GM19023 (cell line): ENCODE data around the gene FNIP2.
"Not testable (repeated sequence)": the region's sequence is repeated elsewhere in the genome, so short reads cannot be mapped to it uniquely, and the experiment has no call there.

Experiments used
- ATAC-seq: cut with Tn5 transposase; IDR thresholded peaks from one replicate; pipeline ENCODE4 v1.9.1; 2021; ENCODE audit warnings: mild to moderate bottlenecking, moderate library complexity; ENCODE audit not compliant: unreplicated experiment

The FNIP2 gene

DNA sequence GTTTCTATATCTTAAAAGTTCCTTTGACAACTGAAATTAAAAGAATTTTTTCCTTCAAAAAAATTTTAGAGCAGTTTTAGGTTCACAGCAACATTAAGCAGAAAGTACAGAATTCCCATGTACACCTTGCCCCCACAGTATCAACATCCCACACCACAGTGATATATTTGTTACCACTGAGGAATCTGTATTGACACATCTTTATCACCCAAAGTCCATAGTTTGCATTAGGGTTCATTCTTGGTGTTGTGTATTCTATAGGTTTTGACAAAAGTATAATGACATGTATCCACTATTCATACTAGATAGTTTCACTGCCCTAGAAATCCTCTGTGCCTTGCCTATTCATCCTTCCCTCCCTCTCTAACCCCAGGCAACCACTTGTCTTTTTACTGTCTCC is 43.7 kb downstream of the FNIP2 start:
- no peak for ATAC-seq

DNA sequence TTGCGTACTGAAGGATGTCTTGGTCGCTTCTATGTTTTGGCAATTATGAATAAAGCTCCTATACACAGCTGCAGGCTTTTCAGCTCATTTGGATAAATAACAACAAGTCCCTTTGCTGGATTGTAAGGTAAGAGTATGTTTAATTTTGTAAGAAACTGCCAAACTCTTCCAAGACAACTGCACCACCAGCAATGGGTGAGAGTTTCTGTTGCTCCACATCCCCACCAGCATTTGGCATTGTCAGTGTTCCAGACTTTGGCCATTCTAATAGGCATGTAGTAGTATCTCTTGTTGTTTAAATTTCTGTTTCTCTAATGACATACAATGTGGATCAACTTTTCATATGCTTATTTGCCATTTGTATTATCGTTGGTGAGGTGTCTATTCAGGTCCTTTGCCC is 44.3 kb downstream of the FNIP2 start:
- no peak for ATAC-seq

DNA sequence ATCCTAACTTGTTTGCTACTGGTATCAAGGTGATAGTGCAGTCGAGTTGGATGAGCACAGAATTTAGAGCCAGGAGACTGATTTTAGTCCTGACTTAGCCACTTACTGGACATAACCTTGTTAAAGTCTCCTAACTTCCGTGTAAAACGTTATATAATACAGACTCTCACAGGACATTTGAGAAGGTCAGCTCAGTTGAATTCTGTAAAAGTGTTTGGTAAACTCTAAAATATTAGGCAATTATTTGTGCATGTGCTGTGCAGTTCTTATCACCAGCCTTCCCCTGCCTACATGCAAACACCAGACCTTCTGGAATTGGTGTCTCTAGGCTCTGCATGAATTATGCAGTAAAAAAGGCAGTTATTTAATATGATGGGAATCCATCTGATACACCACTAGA is 45.4 kb downstream of the FNIP2 start:
- no peak for ATAC-seq

DNA sequence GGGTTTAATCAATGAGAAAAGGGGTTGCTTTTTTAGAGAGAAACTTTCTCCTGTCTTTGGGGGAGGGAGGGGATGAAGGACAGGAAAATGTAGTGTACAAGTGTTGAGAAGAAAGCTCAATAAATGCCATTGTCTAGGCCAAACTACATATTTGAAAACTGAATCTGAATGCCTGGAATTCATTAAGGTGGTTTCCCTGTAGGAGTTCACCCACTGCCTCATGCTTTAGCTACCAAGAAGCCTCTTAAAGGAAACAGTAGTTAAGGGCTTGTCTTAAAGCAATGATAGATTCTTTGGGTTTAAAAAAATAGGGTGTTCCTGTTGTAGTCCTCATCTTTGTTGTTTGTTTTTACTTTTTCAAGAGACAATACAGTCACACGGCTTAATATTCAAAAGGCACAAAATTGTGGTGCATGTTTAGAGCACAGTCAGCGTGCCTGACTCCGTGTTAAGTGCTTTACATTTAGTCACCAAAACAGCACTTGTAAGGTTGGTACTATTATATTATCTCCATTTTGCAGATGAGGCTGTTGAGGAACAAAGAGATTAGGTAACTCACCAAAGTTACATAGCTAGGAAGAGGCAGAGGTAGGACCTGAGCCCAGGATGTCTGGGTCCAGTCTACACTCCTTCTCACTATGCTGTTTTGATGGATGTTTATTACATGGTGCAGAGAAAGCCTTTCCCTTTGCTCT is 46.0 kb downstream of the FNIP2 start:
- ATAC-seq, result no peak

DNA sequence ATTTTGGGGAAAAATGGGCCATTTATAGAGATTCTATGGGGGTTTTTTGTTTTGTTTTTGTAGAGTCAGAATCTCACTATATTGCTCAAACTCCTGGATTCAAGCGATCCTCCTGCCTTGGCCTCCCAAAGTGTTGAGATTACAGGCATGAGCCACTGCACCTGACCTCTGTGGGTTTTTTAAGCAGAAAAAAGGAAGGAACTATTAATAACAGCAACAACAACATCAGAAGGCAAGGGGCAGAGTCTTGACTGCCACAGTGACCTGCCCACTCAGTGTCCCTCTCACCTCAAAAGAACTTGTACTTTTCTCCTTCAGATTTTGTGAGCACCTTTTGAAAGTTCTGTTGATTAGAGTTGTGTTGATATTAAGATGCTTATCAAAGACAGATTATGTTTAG is 48.1 kb downstream of the FNIP2 start:
- no peak for ATAC-seq

DNA sequence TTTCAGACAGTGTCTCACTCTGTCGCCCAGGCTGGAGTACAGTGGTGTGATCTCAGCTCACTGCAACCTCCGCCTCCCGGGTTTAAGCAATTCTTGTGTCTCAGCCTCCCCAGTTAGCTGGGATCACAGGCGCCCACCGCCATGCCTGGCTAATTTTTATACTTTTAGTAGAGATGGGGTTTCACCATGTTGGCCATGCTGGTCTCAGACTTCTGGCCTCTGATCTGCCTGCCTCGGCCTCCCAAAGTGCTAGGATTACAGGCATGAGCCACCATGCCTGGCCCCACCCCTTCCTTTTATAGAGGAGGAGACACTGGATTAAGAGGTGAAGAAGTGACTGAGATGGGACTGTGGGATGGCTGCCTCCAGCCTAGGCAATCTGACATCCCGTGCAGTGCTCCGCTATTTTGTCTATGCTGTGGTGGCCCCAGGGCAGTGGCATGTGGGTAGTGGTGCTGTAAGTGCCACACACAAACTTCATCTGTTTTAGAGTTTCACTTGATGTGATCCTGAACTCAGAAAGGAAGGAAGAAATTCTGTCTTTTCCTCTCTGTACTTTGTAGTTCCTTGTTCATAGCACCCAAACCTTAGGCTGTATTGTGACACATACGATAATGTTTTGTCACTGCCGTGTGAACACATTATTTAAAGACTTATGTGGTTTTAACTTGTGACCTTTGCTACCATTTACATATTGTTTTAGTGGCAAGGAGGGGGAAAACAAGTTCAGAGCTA is 48.9 kb downstream of the FNIP2 start:
- peak; percentile 70 for ATAC-seq

DNA sequence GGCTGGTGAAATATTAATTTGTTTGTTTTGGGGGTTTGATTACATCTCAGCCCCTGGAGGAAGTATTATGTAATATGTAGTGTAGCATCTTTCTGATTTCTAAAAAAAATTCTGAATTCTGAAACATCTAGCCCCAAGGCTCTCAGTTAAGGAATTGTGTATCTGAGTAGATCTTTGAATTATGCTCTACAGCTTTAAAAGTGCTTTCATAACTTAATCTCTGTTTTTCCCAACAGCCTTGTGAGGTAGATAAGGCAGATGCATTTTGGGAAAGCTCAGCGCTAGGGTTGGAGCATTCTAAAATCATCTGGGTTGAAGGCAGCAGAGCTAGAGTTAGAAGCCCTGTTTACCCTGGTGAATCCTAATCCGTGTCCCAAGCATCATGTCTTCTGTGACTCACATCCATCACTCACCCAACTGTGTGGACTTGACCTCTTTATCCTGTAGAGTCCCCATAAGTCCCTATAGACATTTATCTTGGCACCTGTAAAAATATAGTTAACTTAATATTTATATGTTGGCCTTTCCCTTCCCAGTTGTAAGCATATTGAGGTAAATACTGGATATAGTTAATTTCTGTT is 49.8 kb downstream of the FNIP2 start:
- no peak for ATAC-seq

DNA sequence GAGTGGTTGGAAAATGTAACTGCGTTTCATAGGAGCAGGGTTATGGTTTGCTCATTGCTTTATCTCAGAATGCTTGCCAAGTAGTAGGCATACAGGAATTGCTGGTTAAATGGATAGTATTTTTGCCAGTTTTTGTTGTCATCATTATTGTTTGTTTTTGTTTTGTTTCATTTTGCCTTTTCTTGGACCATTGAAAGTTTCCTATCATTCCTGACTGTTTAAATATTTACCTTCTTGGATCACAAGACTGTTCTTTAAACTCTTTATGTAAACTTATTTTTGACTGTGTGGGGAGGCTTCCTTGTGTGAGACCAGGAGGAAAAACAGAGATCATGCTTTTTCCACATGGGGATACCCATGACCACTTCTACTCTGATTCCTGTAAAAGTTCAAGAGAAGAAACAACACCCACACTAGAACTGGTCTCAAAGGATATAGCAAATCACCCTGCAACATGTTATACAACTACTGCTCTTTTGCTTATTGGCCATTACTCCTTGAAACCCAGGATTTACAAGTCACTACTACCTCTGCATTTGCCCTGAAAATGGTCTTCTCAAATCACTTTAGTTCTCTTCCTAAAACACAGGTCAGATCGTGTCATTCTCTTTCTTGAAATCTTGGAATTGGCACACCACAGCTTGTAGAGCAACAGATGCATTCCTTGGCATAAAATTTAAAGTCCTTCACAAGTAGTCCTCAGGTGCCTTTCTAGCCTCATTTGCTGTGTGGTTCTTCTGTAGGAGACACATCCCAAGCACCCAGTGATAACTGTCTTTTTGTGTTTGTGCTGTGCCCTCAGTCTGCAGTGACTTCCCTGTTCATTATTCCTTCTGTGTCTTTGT is 51.3 kb downstream of the FNIP2 start:
- ATAC-seq, result no peak

DNA sequence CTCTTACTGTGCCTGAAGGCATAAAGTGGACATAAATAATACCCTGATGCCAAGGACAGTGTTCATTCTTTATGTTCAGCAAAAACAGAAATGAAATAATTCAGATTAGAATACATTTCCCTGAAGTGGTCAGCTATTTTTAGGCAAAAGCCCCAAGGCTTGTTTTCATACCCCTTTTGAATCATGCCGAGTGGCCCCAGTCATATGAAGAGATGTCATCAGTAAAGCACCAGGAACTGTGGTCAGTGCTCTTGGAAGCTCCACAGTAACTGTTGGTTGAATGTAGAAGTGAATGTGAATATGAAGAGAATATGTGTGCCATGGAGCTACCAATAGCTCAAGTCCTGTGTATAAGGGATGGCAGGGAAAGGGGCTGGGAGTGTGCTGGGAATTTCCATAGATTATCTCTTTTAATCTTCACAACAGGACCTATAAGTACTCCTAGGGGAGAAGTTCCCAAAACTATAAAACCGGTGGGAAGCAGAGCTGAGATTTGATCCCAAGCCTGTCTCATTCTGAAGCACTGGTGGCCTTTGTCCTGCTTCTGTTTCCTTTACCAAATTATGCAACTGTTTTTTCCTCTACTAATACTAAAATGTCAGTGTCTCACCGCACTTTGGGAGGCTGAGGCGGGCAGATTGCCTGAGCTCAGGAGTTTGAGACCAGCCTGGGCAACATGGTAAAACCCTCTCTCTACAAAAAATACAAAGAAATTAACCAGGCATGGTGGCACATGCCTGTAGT is 52.6 kb downstream of the FNIP2 start:
- ATAC-seq, result peak; percentile 35

DNA sequence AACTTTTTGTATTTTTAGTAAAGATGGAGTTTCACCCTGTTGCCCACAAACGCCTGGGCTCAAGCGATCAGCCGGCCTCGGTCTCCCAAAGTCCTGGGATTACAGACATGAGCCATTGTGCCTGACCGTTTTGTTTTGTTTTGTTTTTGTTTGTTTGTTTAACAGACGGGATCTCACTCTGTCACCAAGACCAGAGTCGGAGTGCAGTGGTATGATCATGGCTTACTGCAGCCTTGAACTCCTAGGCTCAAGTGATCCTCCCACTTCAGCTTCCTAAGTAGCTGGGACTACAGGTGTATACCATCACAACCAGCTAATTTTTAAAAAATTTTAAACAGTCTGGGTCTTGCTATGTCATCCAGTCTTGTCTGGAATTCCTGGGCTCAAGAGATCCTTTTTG is 53.5 kb downstream of the FNIP2 start:
- ATAC-seq, result no peak

DNA sequence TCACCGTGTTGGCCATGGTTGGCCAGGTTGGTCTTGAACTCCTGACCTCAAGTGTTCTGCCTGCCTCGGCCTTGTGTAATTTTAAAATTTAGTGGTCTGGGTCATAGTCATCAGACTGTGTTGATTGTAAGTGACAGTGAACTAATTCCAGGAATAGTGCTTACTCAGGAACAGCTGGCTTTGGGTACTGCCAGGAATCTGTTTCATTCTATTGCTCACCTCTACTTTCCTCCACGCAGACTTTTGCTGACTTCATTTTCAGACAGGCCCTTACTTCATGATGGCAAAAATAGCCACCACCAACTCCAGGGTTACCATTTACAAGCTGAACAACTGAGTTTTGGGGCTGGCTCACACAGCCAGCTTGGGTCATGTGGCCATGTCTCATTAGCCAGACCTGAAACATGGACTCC is 54.6 kb downstream of the FNIP2 start:
- ATAC-seq, result no peak

DNA sequence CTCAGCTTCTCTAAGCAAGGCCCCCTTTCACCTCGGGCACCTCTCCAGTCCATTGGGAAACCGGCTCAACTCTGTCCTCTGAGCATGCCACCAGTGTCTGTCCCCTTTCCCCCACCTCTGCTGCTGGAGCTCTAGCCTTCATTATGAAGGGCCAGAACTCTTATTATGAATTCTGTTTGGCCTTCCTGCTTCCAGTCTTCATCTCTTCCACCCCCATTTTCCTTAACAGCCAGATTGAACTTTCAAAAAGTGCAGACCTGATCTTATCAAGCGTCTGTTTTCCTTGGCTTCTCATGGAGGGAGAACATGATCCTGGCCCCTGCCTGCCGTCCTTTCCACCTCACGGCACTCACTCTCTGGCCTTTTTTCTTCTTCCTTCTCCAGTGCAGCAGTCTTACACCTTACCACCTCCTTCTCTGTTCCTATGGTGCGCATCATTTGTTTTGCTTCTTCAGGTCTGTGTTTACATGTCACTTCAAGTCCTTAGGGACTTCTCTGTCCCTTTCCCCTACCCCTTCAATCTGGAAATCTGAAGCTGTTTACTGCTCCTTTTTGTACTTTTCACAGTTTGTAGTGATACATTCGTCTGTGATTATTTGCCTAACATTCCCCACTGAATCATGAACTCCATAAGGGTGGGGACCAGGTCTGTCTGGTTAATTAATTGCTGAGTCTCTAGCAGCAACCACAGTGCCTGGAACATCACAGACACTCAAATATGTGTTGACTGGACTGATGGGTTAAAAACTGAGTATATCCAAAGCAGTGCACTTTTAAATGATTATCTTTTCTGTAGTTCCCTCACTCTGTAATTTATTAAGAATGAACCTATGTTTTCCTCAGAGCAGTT is 55.8 kb downstream of the FNIP2 start:
- no peak for ATAC-seq

DNA sequence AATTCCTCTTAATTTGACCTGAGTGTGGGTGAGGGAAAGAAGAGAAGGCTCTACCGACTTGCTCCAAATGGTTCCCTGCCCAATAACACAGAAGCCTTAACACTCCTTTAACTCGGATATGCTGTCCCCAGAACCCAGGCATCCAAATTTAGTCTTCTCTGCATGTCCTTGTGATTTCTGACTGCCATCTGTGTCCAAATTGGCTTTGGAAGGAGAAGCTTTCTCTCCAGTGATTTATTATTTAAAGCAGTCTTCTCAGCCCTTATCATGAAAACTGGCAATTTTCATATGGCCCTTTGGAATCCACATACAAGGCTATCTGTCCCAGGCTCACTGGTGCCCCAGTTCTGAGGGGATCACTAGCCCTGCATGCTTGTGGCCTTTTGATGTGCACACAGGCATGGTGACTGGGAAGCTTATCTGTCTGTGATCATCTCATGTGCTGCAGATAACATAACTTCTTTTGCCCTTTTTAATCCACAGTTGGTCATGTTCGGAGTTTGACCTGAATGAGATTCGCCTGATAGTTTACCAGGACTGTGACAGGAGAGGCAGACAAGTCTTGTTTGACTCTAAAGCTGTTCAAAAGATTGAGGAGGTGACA is 56.7 kb downstream of the FNIP2 start:
- ATAC-seq, result no peak

DNA sequence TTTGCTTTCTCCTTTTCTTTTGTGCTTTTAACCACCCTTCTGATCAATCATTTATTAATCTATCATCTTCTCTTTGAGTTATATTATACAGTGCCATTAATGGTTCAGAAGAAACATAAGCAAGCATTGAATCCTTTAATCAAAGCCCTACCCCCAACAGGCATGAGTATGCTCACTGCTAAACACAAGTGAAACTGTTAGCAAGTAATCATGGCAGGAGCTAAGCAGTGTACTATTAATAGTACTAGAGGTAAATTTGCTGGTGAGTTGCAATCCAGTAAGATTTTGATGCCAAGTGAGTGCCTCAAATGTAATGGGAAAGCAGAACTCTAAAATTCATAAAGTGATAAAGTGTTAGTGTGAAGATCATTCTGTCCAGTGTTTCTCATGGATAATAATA is 57.2 kb downstream of the FNIP2 start:
- peak; percentile 33 for ATAC-seq

DNA sequence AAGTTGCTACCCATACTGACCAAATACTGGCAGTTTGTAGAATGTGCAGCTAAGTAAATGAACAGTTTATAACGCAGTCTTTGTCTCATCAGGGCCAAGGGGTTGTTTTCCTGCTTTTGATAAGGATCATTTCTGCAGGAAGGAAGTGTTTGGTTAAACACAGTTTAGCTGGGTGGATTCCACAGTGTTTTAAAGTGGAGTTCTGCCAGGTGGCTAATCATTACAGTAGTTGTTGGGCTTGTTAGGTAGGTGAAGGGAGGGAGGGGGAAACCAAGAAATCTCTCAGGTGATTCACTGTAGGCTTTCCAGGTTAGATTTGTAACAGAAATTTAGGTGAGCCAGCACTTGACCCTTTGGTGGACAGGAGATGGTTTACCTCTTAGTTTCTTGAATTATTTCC is 58.1 kb downstream of the FNIP2 start:
- ATAC-seq, result no peak

DNA sequence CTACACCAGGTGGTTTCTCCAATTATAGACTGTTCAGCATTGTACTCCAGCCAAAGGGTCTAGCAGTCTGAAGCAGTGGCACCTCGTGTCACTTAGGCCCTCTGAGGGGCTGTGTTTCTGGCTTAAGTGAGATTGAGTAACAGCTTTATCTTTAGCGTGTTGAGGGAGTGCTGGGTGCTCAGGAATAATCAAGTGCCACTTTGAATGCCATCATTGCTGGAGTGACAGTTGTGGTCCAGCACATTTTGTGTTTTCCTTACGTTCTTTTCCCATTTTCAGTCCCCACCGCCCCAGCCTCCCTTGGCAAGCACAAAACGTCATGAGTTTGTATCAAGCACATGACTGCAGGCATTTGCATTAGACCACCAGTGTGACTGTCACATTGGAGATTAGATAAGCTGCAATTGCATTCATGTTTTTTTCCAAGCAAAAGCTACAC is 58.7 kb downstream of the FNIP2 start:
- no peak for ATAC-seq

DNA sequence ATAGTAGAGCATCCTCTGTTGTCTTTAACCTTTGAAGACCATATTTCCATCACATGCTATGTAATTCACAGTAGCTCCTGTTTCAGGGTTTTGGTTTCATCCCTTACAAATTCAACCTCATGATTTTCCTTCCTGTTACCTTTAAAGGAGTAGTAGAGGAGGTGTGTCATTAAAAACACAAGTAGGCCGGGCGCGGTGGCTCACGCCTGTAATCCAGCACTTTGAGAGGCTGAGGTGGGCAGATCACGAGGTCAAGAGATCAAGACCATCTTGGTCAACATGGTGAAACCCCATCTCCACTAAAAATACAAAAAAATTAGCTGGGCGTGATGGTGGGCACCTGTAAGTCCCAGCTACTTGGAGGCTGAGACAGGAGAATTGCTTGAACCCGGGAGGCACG is 59.3 kb downstream of the FNIP2 start:
- not testable (repeated sequence) for ATAC-seq

DNA sequence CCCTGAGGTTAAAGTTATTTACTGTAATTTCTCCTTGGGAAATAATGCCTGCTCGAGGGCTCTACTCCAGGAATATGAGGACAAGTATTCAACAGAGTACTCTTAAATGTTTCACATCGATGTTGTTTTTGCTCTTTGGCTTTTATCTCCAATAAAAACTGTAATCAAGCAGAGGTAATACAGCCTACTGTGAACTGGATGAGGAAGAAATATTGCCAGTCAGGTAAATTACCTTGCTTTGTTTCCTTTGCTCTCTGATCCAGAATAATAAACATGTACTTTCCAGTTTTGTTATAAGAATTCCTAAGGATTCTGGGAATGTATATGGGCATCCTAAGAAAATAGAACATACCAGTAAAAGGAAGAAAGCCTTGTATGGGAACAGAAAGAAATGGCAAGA is 60.4 kb downstream of the FNIP2 start:
- ATAC-seq, result no peak

DNA sequence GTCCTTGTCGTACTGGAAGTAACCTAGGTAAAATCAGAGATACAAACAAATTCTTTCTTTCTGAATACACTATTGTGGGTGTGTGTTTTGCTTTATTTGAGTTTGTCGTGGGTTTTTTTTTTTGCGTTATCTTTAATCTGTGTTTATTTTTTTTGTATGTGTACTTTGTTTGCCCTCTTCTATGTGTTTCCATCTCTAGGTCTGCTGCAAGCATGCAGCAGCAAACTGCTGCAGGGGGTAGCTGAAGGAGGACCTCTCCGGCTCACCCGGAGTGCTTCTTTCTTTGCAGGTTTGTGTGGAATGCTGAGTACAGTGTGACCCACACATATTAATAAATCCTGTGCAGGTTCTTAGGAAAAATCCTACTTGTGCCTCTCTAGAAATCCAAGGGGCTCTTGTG is 64.8 kb downstream of the FNIP2 start:
- ATAC-seq, result no peak
